ENCODE measurements around the gene TSPAN18.

Gene TSPAN18

DNA sequence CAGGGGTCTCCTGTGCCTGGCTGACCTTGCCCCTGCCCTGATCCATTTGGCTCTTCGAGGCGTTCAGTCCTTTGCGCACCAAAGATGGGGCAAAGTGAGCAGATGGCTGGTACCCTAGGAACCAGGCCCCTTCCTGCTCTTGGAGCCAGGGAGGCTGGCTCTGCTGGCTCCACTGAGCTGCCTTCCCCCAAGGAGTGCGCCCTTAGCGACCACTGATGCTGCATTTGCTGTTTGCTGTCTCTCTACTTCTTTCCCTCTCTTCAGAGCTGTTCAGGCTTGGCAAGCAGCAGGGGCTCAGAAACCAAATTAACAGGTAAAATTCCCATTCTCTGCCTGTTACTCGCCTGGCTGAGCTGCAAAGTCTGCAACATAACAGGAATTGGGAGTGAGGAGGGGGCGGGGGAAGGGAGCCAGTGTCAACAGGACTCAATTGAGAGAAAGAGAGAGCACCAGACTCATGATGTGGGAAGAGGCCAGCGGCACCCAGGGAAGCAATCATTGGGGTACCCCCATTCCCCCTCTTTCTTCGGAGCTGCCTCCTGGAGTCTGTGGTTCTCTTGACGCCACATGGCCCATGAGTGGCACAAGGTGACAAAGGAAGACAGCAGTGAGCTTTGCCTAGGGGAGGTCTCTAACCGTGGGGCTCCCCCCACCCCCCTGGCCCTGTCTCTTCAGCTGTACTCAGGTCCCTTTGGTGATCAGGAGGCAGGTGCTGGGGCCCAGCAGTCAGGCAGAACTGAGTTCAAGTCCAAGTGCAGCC, 121.6 kb downstream of the TSPAN18 start:
- DNase-seq (ENCODE audit: low spot score): no peak

DNA sequence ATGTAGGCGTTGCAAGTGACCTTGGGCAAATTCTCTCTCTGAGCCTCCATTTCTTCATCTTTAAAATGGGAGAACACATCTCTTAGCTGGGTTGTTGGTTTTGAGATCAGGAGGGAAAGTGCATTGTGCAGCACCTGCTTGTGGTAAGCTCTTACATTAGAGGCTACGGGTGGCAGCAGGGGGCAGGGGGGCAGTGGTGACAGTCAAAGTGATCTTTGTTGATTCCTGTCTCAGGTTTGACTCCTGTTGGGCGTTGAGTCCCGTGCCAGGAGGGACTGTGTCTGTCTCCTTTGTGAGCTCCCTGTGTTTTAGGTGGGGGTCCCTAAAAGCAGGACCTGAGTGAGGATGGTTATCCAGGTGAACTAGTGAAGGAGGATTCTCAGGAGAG, 122.2 kb downstream of the TSPAN18 start:
- DNase-seq (ENCODE audit: low spot score): no peak

DNA sequence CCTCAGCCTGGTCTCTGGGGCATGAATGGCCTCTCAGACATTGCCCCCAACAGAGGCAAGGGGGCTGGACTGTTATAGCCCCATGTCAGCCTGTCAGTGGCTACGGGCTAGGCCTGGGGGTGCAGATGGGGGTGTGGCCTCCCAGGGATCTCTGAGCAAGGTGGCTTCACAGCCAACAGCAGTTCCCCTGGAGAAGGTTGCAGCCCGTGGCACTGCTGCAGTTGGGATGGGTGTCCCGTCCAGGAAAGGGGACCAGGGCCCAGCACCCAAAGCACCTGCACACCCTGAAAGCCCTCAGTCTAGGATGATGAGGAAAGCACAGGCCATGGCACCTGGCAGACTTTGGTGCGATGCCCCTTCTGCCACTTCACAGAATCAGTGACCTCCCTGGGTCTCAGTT, 122.7 kb downstream of the TSPAN18 start:
- DNase-seq (ENCODE audit: low spot score): no peak

DNA sequence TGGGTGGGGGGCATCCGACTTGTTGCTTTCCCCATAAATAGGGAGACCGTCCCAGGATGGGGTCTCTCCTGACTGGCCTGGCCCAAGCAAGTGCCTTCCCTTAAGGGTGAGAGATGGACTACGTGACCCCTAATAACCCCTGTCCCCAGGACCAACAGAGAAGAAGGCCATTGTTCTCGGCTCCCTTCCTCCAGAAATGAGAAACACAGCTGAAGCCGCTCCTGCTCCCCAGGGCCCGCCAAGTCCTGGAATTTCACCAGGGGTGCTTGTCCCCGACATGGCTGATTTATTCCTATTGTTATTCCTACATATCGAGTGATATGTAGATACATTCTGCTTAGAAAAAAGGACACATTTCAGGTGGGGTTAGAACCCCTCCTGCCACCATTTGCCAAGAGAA, 123.2 kb downstream of the TSPAN18 start:
- DNase-seq (ENCODE audit: low spot score): no peak

DNA sequence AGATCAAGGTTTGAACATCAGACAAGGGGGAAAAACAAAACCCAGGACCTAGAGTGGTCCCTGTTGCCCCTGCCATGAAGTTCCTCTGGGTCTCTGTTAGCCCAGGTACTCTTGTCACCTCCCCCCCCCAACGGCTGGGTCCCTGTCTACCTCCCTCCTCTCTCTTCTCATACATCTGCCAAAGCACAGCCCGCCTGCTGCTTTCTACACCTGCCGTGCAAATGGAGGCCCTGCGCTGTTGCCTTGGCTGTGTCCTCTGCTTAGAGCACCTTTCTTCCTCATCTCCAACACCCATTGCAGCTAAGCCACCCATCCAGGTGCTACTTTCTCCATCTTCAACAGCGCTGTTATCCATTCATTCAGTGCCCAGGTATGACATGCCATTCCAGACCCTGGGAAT, 124.7 kb downstream of the TSPAN18 start:
- DNase-seq (ENCODE audit: low spot score): no peak

DNA sequence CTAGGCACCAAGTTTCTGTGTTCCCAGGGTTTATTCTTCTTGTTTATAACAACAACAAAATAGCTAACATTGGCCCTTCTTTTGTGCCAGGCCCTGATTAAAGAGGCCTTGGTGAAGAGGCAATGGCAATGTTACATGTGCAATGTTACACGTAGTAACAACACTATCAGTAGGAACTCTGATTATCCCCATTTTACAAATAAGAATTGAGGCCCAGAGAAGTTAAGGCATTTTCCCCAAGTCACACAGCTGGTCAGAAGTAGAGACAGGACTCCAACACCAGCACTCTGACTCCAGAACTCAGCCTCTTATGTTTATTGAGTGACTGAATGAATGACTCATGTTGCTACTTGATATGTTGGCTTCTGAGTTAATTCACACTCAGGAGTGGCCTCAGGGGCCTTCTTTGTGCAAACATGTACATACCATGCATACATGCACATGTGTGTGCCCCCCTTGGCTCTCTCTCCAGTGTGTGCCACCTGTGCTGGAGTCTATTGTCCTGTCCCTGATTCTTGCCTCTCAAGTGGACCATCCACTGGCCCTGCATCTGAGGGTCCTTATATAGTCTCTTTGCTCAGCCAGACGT, 125.5 kb downstream of the TSPAN18 start:
- peak; percentile 22 for DNase-seq (ENCODE audit: low spot score)

DNA sequence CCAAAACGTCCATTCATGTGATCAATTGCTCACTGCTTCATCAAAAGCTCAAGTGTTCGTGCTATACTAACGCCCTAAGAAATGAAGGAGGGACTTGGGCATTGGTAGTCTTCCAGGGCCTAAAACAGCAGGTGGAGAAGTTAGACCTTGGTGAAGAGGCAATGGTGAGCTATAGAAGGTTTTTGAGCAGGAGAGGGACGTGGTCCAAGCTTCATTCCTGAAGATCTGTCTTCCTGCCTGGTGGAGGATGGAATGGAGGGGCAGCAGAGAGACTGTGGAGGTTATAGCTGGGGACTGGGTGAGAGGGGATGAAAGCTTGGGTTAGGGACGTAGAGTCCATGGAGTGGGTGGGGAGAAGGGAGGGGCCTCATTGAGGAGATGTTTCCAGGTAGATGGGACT, 126.2 kb downstream of the TSPAN18 start:
- no peak for DNase-seq (ENCODE audit: low spot score)

DNA sequence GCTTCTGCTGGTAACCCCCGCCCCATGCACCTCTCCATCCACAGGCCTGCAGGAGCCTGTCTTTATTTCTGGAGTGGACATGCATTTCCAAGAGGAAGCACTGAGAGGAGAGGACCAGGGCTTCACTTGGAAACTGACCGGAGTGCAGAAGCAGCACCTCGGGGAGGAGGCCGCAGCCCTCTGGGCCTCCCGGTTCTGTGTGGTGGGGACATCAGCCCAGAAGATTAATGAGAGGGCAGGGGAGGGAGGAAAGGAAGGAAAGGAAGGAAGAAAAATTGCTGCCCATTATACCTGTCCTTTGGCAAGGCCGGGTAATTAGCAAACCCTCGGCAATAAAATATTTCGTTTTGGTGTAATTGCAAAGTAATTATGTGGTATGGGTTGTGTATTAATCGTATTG, 126.9 kb downstream of the TSPAN18 start:
- no peak for DNase-seq (ENCODE audit: low spot score)

DNA sequence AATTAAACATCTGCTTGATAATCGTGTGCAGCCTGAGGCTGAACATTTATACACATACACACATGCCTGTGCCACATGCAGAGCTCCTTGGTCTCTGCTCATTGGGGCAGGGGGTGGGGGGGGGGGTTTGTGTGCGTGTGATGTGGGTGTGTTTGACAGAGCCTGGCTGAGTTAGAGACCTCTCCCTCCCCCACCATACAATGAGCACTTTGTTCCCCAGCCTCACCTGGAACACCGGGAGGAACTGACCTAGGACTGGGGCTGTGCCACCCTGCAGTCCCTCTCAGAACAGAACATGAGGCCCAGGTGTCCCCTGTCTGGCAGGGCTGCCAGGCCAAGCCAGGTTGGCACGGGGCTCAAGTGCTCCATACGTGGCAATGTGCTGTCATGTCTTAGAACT, 127.3 kb downstream of the TSPAN18 start:
- no peak for DNase-seq (ENCODE audit: low spot score)

DNA sequence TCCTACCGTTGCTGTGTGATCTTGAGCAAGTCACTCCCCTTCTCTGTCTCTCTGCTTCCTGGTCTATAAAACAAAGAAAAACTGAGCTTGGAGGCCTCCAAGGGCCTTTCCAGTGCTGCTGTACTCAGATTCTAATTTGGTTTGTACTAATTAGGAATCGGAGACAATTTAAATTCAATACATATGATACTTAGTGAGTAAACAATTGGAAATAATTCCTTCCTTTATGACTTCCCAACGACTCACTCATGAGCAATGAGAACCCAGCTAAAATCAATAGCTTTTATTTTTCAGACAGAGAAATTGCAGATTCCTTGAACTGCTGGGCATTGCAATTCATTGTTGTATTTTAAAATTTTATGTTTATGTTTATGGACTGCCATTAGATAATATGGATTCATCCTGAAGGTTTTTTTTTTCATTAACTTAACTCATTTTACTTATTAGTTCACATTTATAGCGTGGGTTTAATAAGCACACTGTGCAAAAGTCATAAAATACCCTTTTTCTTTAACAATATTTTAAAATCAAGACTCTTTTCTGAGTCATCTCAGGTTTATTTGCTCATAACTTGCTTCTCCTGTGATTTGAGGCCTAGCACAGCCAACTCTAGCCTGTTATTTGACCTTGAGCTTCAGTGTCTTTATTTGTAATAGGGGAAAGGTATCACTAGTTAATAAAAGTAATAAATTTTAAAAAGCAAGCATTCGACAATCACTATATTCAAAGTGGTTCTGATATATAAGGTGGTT, 128.2 kb downstream of the TSPAN18 start:
- DNase-seq (ENCODE audit: low spot score): no peak

DNA sequence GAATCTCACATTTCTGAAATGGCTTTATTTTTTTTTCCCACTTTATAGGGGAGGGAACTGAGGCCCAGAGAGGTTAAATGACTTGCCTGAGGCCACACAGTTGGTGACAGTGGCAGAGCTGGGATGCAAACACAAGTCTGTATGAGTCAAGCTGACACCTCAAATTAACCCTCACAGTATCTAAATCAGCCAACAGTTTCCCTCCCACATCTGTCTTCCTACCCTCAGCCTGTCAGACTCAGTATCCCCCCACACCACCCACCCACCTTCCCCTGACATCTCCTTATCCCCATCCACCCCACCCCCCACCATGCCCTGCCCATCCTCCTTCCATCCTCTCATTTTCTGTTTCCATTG, 128.7 kb downstream of the TSPAN18 start:
- DNase-seq (ENCODE audit: low spot score): no peak

DNA sequence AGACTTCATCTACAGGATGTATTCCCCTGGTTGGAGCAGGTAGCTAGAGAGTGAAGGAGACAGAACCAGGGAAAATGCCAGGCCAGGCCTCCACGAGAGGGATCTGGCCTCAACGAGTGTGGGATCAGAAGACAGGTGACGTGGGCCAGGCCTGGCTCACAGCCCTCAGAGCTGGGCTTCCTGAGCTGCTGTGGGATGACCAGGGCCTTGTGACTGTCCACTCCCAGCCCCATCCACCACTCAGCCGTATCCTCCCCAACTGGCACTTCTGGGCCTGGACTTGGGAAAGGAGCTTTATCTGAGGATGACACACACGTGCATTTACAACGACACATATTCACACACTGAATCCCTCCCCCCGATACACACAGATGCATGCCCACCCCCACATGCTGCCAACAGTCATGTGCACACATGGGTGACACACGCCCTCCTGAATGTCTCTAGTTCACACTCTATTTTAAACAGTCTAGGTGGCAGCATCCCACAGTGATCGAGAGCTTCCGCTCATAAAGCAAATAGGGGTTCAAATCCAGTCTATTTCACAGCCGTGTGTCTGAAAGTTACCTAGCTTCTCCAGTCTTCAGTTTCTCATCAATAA, 130.8 kb downstream of the TSPAN18 start:
- DNase-seq (ENCODE audit: low spot score): no peak

DNA sequence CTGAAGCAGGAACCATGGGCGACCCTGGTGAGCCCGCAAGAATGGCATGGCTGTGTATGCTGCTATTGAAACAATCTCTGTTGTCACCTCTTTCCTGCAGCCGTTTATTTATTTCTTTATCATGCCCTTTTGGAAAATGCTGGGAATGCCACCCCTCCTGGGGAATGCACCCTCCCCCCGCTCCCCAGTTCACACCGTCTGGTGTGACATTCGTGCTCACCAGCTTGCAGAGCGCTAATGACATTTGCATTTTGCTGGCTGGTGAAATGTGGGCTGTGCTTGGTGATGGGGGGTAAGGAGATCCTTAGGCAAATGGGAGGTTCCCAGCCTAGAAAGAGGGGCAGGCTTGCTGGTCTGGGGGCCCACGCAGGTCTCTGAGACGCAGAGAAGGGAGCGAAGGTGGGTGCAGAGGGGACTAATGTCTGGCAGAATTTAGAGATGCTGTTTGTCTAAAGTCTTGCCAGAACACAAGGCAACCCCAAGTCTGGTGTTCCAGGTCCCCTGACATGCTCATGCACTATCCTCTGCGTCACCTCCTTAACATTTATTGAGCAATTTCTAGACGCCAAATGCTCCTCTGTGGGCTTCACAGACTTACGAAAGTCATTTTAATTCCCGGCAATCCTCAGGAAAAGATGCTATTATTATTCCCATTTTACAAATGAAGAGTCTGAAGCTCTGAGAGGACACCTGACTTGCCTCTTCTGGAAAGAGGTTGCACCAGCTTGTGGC, 132.2 kb downstream of the TSPAN18 start:
- DNase-seq (ENCODE audit: low spot score): no peak

DNA sequence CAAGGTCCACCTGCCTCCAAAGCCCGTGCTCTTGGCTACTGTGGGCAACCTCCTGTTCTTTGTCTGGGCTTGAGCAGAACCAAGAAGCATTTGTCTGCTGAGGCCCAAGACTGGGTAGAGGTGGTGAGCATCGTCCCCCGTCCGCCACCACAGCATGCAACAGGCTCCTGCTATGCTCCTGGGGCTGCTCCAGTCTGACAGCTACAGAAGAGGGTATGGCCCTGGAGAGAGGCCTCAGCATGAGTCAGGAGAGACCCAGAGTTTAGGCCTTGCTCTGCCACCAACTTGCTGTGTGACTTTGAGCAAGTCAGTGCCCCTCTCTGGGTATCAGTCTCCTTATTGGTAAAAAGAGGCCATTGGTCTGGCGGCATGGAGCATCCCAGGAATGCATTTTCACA, 132.8 kb downstream of the TSPAN18 start:
- no peak for DNase-seq (ENCODE audit: low spot score)

DNA sequence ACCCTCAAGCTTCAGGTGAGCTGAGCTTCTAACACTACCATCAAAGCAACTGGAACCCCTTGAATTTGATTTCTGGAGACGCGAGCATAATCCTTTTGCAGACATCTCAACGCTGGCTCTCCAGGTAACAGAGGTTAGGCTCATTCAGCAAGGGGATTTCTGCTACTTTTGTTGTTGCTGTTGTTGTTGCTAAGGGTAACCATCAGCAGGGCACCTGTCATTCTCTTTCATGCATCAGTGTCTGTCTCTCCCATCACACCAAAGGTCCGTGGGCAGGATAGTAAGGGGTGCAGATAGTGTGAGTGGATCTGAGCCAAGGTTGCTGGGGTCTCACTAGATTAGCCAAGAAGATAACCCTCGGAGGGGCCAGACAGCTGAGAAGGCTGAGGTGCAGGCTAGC, 133.6 kb downstream of the TSPAN18 start:
- no peak for DNase-seq (ENCODE audit: low spot score)

DNA sequence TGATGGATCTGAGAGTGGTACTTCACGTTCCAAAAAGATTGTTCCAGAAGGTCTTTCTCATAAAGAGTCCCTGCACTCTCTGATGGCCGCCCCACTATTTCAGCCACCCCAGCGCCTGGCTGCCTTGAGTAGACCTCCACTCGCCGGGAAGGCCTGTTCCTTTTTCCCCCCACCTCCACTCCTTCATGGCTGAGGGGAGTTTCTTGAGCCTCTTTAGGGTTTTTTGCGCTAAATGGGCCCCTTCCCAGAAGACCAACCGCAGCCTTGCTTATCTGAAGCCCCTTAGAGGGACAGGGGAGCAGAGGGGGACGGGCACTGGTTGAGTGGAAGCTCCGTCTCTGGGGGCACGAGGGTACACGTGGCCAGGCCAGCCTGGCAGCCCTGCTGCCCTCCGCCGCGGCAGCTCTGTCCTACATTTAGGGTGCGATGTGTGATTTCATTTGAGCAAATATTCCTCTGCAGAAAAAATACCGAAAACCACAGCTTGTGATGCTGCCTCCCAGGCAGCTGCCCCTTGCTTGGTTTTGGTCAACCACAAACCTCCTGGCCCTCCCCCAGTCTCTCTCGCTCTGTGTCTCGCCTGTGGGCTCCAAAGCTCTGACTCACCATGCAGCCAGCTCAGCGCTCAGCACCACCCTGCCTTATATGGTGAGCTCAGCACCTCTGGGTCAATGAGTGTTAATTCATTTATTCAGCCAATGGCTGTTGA, 135.2 kb downstream of the TSPAN18 start:
- DNase-seq (ENCODE audit: low spot score): peak; percentile 93

DNA sequence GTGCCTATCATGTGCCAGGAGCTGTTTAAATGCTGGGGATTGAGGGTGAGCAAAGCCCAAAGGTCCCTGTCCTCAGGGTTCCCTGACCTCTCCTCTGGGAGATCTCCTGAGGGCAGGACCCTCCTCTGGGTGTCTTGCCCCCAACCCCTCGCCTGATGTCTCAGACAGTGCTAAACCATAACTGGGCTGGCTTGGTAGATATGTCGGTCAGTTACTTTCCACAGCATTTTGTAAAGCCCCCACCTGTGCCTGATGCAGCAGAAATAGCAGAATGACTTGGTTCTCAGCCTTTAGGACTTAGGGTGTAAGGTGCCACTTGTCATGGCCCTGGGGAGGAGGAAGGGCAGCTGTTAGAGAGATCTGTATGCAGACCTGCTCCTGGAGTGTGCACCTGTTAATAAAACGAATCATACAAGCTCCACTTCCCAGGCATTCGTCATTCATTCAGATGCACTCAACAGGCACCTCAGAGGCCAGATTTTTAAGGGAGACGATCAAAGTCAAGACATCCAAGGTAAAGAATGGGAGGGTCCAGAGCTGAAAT, 135.9 kb downstream of the TSPAN18 start:
- DNase-seq (ENCODE audit: low spot score): no peak

DNA sequence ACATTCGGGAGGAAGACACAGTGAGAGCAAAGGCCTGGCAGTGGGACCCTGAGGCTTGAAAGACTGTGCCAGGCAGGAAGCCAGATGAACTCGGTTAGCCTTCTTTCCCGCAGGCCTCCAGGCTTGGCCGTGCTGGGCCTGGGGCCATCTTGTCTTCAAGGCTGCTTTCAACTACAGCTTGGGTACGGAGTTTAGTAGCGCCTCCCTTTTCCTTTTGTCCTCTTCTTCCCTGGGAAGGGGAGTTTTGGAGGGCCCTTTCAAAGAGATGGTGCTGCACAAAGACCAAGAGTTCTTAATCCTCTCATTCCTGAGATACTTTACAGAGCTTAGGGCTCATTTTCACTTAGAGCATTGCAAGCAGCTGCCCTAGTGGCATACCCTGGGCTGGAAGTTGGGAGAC, 136.5 kb downstream of the TSPAN18 start:
- no peak for DNase-seq (ENCODE audit: low spot score)

DNA sequence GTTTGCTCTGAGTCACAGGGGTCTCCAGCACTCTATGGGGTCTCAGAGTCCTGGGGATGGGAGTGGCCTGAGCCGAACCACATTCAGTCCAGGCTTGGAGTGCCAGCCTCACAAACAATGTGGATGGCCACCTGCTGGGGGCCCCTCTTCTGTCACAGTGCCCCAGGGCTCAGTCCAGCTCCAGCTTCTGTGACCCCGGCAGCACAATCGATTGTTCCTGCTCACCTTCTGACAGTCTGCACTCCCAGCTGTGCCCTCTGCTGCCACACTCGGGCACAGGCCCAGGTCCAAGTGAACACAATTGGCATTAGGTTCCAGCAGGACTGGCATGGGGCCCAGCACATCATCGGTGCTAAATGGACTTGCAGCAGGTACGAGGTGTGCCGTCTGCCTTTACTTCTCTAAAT, 139.1 kb downstream of the TSPAN18 start:
- DNase-seq (ENCODE audit: low spot score): no peak

DNA sequence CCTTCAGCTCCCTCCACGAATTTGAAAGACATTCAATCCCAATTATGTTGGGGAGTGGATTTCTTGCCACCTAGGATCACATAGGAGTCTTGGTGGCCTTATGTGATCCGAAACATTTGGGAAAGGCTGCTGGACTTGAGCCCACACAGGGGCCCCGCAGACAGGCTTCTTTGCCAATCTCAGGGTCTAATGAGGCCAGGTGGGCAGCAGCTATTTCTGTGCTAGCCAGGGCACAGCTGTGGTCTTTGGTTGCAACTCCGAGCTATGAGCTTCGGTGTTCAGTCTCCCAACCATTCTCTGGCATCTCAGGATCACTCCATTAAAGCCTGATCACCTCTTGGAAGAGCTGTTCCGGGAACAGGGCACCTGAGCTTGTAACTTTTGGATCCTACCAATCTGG, 139.5 kb downstream of the TSPAN18 start:
- DNase-seq (ENCODE audit: low spot score): no peak

DNA sequence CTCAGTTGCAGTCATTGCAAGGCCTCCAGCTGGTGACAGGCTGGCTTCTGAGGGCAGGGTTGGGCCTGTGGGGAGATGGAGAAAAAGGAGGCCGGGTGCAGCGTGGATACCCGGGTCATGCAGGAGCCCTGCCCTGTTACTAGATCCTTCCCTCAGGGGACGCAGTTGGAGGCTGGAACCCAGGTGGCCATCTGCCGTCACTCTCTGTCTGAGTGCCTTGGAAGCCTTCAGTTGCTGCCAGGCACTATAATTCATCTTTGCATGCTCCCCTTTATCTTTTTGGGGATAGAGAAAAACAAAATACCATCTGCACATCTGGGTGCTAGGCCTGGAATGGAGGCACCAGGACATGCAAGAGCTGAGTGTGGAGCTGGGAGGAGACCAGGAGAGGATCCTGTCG, 141.3 kb downstream of the TSPAN18 start:
- no peak for DNase-seq (ENCODE audit: low spot score)

All from RKO (cell line).